SU-DHL-6 (cell line): ENCODE data around the gene SEC23B.
"Not testable (repeated sequence)": the region's sequence is repeated elsewhere in the genome, so short reads cannot be mapped to it uniquely, and the experiment has no call there.

Source experiments
- H2AFZ ChIP-seq: fragments of 200-600 bp; sonication (generic); 2 replicates; pipeline ENCODE4 v1.6.1; 2014; ENCODE audit warnings: low read depth, mild to moderate bottlenecking, moderate library complexity, mixed read lengths, antibody characterized with exemption, low read length; ENCODE audit not compliant: severe bottlenecking
- H3F3A ChIP-seq: fragments of 200-600 bp; shearing (Covaris generic); 2 replicates; pipeline ENCODE4 v1.6.0; 2016; ENCODE audit warnings: antibody characterized with exemption, mild to moderate bottlenecking; ENCODE audit not compliant: insufficient read depth
- H3K27ac ChIP-seq: fragments of 200-600 bp; sonication (generic); 2 replicates; pipeline ENCODE4 v1.5.1; 2016; ENCODE audit warnings: low read depth, mild to moderate bottlenecking, low read length, moderate library complexity, mixed read lengths
- H3K27me3 ChIP-seq: fragments of 200-600 bp; sonication (generic), shearing (Covaris generic); 2 replicates; pipeline ENCODE4 v1.6.0; 2014; ENCODE audit warnings: mild to moderate bottlenecking, low read length
- H3K36me3 ChIP-seq: fragments of 200-600 bp; sonication (generic); 2 replicates; pipeline ENCODE4 v1.6.1; 2014; ENCODE audit warnings: mild to moderate bottlenecking, low read length, mixed read lengths
- H3K4me2 ChIP-seq: fragments of 300-600, 200-600 bp; shearing (Covaris generic), sonication (generic); 2 replicates; pipeline ENCODE4 v1.6.0; 2014; ENCODE audit warnings: low read length, low read depth, mild to moderate bottlenecking; ENCODE audit not compliant: poor library complexity, severe bottlenecking
- H3K4me3 ChIP-seq: fragments of 200-600 bp; sonication (generic); 2 replicates; pipeline ENCODE4 v1.5.1; 2014; ENCODE audit warnings: antibody characterized with exemption, low read length, mild to moderate bottlenecking, mixed read lengths; ENCODE audit not compliant: insufficient read depth, poor library complexity, severe bottlenecking
- H3K79me2 ChIP-seq: fragments of 200-600 bp; sonication (generic); 2 replicates; pipeline ENCODE4 v1.6.1; 2014; ENCODE audit warnings: mild to moderate bottlenecking, low read length, moderate library complexity; ENCODE audit not compliant: insufficient read depth
- H3K9ac ChIP-seq: fragments of 200-600 bp; sonication (generic); 2 replicates; pipeline ENCODE4 v1.7.0; 2014; ENCODE audit warnings: mild to moderate bottlenecking, low read length
- H3K9me2 ChIP-seq: fragments of 200-600 bp; sonication (generic); replicated peaks from 2 replicates; pipeline ENCODE4 v1.6.1; 2014; ENCODE audit warnings: low read length; ENCODE audit not compliant: insufficient read depth
- H3K9me3 ChIP-seq: fragments of 200-600 bp; sonication (generic); 2 replicates; pipeline ENCODE4 v1.6.1; 2014; ENCODE audit warnings: low read length, mixed read lengths; ENCODE audit not compliant: insufficient read depth
- H4K20me1 ChIP-seq: fragments of 200-600 bp; sonication (generic); 2 replicates; pipeline ENCODE4 v1.6.1; 2014; ENCODE audit warnings: low read depth, mild to moderate bottlenecking, antibody characterized with exemption, low read length, moderate library complexity, mixed read lengths
- CTCF ChIP-seq: fragments of 200-600 bp; sonication (generic); IDR thresholded peaks from one replicate; pipeline ENCODE4 v1.5.1; 2017; ENCODE audit warnings: antibody characterized with exemption, mild to moderate bottlenecking, low read length, moderate library complexity; ENCODE audit not compliant: insufficient read depth, poor library complexity, severe bottlenecking
- EZH2phosphoT487 ChIP-seq: fragments of 200-600 bp; sonication (generic), shearing (Covaris generic); conservative IDR thresholded peaks from 2 replicates; pipeline ENCODE4 v1.6.1; 2018; ENCODE audit warnings: mild to moderate bottlenecking, antibody characterized with exemption, low read length, moderate library complexity, mixed read lengths

SEC23B gene

GRCh38 chr20:18514127-18514526 is 6.4 kb downstream of the SEC23B start:
- Histone ChIP-seq H4K20me1 (no peaks in the 10 kb centered on the region), H3K27ac (no peak overlapping the region), H3K9me2 (no peaks in the 10 kb centered on the region), H3K4me2 (no peak overlapping the region), H3K36me3 (peaks cover 41% of the 10 kb centered on the region; the same call in 1 of the 2 replicates), H3F3A (peaks cover 14% of the 10 kb centered on the region; the same call in 1 of the 2 replicates), H3K27me3 (no peaks in the 10 kb centered on the region), H3K79me2 (peaks cover 7% of the 10 kb centered on the region), H2AFZ (no peak overlapping the region), H3K9me3 (no peaks in the 10 kb centered on the region), H3K9ac (no peak overlapping the region), H3K4me3 (no peak overlapping the region)
- TF ChIP-seq EZH2phosphoT487 (no peak), CTCF (no peak)

- no peak for TF ChIP-seq CTCF
- no peak for TF ChIP-seq EZH2phosphoT487
- no peaks in the 10 kb centered on the region for H3K9me3 ChIP-seq
- no peak overlapping the region for H3K4me3 ChIP-seq
- no peaks in the 10 kb centered on the region for H4K20me1 ChIP-seq
- H2AFZ ChIP-seq, result no peak overlapping the region
- H3K4me2 ChIP-seq, result no peak overlapping the region
- peaks cover 33% of the 10 kb centered on the region; the same call in 1 of the 2 replicates for H3K36me3 ChIP-seq
- peaks cover 13% of the 10 kb centered on the region; the same call in 1 of the 2 replicates for H3F3A ChIP-seq
- no peaks in the 10 kb centered on the region for H3K9me2 ChIP-seq
- peaks cover 6% of the 10 kb centered on the region; the same call in 1 of the 2 replicates for H3K79me2 ChIP-seq
- H3K27me3 ChIP-seq, result no peaks in the 10 kb centered on the region
- H3K27ac ChIP-seq, result no peak overlapping the region
- no peak overlapping the region for H3K9ac ChIP-seq
Observed at GRCh38 chr20:18515973-18516372, 8.2 kb downstream of the SEC23B start.

GRCh38 chr20:18522066-18522465 is 14.3 kb downstream of the SEC23B start:
- not testable (repeated sequence) for H3K9me3 ChIP-seq, H4K20me1 ChIP-seq, H3K27ac ChIP-seq, H2AFZ ChIP-seq, H3K36me3 ChIP-seq, H3K9me2 ChIP-seq, H3K4me2 ChIP-seq, H3K4me3 ChIP-seq, H3K79me2 ChIP-seq, H3K9ac ChIP-seq, H3F3A ChIP-seq, H3K27me3 ChIP-seq

GRCh38 chr20:18523066-18523465 is 15.3 kb downstream of the SEC23B start:
- no peaks in the 10 kb centered on the region for H3K79me2 ChIP-seq
- no peak for TF ChIP-seq EZH2phosphoT487
- no peak for TF ChIP-seq CTCF
- H3K9ac ChIP-seq, result no peak overlapping the region
- H3K9me3 ChIP-seq, result no peaks in the 10 kb centered on the region
- no peaks in the 10 kb centered on the region for H3K9me2 ChIP-seq
- peaks cover 10% of the 10 kb centered on the region for H3K36me3 ChIP-seq
- H3K4me2 ChIP-seq, result no peak overlapping the region
- no peak overlapping the region for H2AFZ ChIP-seq
- H3K27me3 ChIP-seq, result no peaks in the 10 kb centered on the region
- no peaks in the 10 kb centered on the region for H4K20me1 ChIP-seq
- no peak overlapping the region for H3K4me3 ChIP-seq
- no peaks in the 10 kb centered on the region for H3F3A ChIP-seq
- no peak overlapping the region for H3K27ac ChIP-seq
